CD4-positive, alpha-beta T cell treated with Interleukin-2 at 100 ng/mL for 4 hours (primary cell): ENCODE results near the gene HIVEP2.
A peak's percentile ranks its signal among the peaks of the same experiment; 100 is the strongest.
"Not testable (repeated sequence)": the region's sequence is repeated elsewhere in the genome, so short reads cannot be mapped to it uniquely, and the experiment has no call there.

Source experiments
- DNase-seq: peaks from one replicate; pipeline ENCODE4 v3.0.0-alpha.2; 2020; ENCODE audit warnings: low spot score

Gene HIVEP2, protein sequence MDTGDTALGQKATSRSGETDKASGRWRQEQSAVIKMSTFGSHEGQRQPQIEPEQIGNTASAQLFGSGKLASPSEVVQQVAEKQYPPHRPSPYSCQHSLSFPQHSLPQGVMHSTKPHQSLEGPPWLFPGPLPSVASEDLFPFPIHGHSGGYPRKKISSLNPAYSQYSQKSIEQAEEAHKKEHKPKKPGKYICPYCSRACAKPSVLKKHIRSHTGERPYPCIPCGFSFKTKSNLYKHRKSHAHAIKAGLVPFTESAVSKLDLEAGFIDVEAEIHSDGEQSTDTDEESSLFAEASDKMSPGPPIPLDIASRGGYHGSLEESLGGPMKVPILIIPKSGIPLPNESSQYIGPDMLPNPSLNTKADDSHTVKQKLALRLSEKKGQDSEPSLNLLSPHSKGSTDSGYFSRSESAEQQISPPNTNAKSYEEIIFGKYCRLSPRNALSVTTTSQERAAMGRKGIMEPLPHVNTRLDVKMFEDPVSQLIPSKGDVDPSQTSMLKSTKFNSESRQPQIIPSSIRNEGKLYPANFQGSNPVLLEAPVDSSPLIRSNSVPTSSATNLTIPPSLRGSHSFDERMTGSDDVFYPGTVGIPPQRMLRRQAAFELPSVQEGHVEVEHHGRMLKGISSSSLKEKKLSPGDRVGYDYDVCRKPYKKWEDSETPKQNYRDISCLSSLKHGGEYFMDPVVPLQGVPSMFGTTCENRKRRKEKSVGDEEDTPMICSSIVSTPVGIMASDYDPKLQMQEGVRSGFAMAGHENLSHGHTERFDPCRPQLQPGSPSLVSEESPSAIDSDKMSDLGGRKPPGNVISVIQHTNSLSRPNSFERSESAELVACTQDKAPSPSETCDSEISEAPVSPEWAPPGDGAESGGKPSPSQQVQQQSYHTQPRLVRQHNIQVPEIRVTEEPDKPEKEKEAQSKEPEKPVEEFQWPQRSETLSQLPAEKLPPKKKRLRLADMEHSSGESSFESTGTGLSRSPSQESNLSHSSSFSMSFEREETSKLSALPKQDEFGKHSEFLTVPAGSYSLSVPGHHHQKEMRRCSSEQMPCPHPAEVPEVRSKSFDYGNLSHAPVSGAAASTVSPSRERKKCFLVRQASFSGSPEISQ (N-terminal part only)

GRCh38 chr6:142945049-142945445 is at the start of gene HIVEP2:
Gene HIVEP2 (minus strand): TSS chr6:142945176. CDS start chr6:142774738, 170,438 bp downstream.
- peak; percentile 77 for DNase-seq

DNA sequence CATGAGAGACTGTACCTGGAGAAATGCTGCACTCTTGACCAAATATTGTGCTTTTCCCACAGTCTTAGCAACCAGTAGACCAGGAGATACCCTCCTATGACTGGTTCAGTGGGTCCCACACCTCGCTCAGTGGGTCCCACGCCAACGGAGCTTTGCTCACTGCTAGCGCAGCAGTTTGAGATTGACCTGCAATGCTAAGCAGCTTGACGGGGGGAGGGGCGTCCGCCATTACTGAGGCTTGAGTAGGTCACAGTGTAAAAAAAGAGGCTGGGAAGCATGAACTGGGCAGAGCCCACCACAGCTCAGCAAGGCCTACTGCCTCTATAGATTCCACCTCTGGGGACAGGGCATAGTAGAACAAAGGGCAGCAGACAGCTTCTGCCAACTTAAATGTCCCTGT is 49.0 kb upstream of the HIVEP2 start:
- no peak for DNase-seq

DNA sequence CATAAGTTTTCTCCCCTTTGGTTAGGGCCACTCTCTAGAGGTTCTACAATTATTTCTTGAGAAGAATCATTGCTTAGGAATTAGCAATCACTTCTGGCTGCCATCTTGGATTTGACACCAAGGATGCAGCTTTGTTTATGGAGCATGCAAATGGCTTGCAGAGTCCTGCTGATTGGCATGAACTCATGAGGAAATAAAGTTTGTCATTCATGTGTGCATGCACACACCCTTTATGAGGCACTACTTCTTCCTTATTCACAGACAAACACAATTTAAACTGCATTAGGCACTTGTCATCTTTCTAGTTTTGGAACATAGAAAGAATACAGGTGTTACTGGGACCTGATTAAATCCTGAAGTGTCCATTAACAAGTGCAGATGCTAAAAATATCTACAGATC is 42.5 kb upstream of the HIVEP2 start:
- no peak for DNase-seq

GRCh38 chr6:142985281-142985680 is 40.3 kb upstream of the HIVEP2 start:
- no peak for DNase-seq

- DNase-seq: no peak
Observed at GRCh38 chr6:142984386-142984785, 39.4 kb upstream of the HIVEP2 start.

- DNase-seq: no peak
Observed at GRCh38 chr6:142975365-142975764, 30.4 kb upstream of the HIVEP2 start.

- not testable (repeated sequence) for DNase-seq
Observed at GRCh38 chr6:142970941-142971340, 26.0 kb upstream of the HIVEP2 start.

GRCh38 chr6:142968601-142969000 is 23.6 kb upstream of the HIVEP2 start:
- DNase-seq: no peak

- no peak for DNase-seq
Observed at GRCh38 chr6:142966294-142966693, 21.3 kb upstream of the HIVEP2 start.

DNA sequence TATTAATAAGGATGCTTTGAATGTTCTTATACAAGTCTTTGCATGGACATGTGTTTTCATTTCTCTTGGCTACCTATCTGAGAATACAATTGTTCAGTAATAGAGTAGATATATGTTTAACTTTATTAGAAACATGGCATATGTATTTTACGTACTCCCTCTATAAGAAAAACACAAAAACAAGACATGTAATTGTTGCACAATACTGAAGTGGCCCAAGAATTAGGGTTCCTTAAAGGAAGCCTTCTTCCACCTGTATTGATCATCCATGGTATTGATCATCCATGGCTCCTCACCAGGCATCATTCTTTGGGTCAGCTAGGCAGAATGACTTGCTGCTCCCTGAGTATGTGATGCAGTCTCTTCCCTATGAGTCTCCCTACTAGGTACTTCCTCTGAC is 20.2 kb upstream of the HIVEP2 start:
- no peak for DNase-seq

DNA sequence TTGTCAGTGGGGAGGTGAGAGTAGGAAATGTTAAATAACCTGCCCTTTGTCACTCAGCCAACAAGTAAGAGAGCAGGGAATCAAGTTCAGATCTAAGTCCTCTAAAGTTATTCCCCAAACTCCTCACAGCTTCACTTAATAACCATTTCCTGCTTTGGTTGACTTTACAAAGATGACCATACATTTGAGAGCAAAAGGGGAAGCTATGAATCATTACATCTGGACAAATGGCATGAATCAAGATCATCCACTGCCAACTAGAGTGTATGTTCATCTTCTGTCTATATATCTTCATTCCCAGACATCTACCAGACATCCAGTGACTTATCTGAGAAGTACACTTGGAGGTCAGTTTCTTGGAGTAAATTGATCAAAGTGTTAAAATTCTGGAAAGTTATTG is 15.1 kb upstream of the HIVEP2 start:
- DNase-seq: no peak

DNA sequence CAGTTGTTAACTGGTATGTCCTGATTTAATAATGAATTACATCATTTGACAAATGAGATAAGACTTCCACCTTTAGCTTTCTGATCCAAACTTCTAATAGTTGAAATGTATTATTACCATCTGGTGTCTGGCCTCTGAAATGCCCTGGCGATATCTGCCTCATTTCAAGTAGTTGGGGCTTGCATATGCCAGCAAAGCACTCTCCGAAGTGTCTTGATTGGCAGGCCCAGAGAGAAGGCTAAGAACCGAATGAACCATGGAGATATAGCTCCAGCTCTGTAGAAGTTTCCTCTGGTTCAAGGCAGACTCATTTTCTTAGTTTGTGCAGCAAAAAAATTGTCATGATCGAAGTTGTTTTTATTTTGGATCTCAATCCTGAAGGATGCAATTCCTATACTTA is 13.4 kb upstream of the HIVEP2 start:
- DNase-seq: no peak

GRCh38 chr6:142956726-142957125 is 11.8 kb upstream of the HIVEP2 start:
- DNase-seq: no peak

- no peak for DNase-seq
Observed at GRCh38 chr6:142954844-142955243, 9.9 kb upstream of the HIVEP2 start.

GRCh38 chr6:142953373-142954273 is 8.6 kb upstream of the HIVEP2 start:
- DNase-seq: peak; percentile 38

GRCh38 chr6:142952614-142953013 is 7.6 kb upstream of the HIVEP2 start:
- DNase-seq: no peak

DNA sequence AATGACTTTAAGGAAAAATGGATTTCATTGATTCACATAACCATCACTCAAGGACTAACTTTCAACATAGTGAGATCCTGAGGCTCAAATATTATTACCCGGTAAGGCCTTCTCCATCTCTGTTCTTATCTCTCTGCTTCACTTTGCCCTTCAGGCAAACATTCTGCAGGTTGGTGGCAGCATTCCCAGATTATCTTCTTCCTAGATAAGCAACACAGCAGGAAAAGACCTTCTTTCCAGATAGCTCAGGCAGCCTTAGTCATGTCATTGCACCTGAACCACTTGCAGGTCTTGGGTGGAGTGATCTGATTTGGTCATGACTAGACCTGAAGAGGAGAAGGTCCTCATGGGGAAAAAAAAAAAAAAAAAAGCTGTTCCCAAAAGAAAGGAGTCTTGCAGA is 5.3 kb upstream of the HIVEP2 start:
- no peak for DNase-seq

DNA sequence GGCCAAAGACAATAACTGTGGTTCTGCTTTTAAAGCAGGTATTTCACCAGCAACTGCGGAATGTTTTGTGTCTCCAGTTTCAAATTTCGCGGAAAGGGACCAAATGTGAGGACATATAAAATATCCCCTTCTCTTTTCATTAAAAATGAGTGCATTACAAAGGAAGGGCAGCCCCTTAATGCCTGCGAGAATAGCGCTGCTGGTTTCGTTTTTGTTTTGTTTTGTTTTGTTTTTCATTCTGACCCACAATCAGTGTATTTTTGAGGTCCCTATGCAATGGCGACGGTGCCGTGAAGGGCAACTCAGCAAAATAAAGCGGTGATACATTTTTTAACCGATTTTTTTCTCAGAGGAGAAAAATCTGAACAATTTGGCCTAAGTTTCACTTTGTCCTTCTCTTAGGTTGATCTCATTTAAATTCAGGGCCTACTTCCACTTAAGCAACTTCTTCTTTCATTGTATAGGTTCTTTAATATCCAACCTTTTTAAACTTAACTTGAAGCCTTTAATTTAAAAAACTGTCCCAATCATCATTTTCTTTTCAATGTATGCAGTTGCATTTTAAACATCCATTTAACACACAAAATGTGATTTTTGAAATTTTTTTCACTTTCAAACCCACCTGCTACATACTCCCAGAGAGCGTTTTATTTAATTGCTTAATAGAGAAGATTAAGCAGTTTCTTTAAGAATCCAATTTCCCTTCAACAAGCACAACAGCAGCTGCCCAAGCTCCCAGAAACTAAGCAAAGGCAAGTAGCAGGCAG is 2.9 kb upstream of the HIVEP2 start:
- no peak for DNase-seq

DNA sequence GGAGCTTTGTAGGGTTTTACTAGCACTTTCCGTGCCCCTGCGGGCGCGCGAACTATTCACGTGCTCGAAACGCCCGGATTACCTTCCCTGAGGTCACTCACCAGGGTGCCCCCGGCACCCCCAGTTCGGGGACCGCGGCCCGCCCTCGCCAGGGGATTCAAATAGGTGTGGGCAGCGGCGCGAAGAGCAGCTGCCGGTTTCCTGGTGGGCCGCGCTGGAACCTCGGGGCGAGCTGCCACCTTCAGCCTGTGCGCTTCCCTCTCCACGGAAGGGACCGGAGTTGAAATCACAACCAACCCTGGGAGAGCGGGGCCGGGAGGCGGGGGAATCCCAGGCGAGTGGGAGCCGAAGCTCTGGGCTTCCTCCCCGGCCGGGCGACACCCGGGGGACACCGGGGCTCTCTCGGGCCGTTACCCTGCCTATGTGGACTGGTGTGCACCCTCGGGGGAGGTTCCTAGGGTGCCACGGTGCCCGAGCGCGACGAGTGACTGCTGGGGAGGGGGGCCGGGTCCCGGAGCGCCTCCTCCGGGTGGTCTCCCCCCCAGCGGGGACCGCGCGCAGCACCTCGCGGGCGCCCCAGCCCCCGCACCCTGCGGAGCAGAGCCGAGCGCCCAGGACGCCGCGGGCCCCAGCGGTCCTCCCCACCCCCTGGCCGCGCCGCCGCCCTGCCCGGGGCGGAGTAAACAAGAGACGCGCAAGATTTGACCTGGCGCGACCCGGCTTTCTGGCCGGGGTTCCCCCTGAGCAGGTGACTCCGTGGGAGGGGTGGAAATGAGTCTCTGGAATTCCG is 2.1 kb upstream of the HIVEP2 start:
- peak; percentile 71 for DNase-seq
